HepG2 (cell line): ENCODE results near the gene CD7. TPM values are rescaled to one million over a fixed set of nuclear protein-coding genes. Genes with fewer than 3 reads are reported as not detected.

Experiments
- CBX2 ChIP-seq, 2 experiments: fragments of 200-600 bp in 1 of 2; sonication (generic); formaldehyde crosslinking in 1 of 2; IDR thresholded peaks; 2 replicates each; pipeline versions ENCODE4 v1.7.0 to v1.8.1; 2018 to 2022; ENCODE audit warnings: low read depth in 2 of 2, low read length in 1 of 2, mild to moderate bottlenecking in 1 of 2, missing genetic modification reagents in 1 of 2
- EP300 ChIP-seq, 3 experiments: sonication (generic) in 1 of 3; formaldehyde crosslinking in 1 of 3; IDR thresholded peaks; 2 replicates each; pipeline versions ENCODE4 v1.5.1 to v1.6.1; 2011 to 2020; ENCODE audit warnings: low read depth in 2 of 3, low read length in 2 of 3, borderline replicate concordance in 1 of 3, improper control_type of control experiment in 1 of 3, mild to moderate bottlenecking in 1 of 3, missing genetic modification reagents in 1 of 3, moderate library complexity in 1 of 3
- FOXK2 ChIP-seq: fragments of 450-650 bp; IDR thresholded peaks from 2 replicates; pipeline ENCODE4 v1.6.1; 2016
- GATAD2A ChIP-seq: IDR thresholded peaks from 2 replicates; pipeline ENCODE4 v1.6.1; 2016
- GTF3A ChIP-seq: sonication (generic); formaldehyde crosslinking; conservative IDR thresholded peaks from 2 replicates; pipeline ENCODE4 v1.4.0; 2020; ENCODE audit warnings: mild to moderate bottlenecking, missing genetic modification reagents
- HES4 ChIP-seq: sonication (generic); formaldehyde crosslinking; IDR thresholded peaks from 2 replicates; pipeline ENCODE4 v1.9.0; 2021; ENCODE audit warnings: mild to moderate bottlenecking, missing genetic modification reagents, borderline replicate concordance
- HIC2 ChIP-seq: sonication (generic); formaldehyde crosslinking; IDR thresholded peaks from 2 replicates; pipeline ENCODE4 v1.9.0; 2022; ENCODE audit warnings: low read depth, missing genetic modification reagents
- HMGXB3 ChIP-seq: sonication (generic); formaldehyde crosslinking; IDR thresholded peaks from 2 replicates; pipeline ENCODE4 v1.4.0; 2020; ENCODE audit warnings: missing genetic modification reagents, borderline replicate concordance
- HOXA3 ChIP-seq: sonication (generic); formaldehyde crosslinking; IDR thresholded peaks from 2 replicates; pipeline ENCODE4 v1.5.0; 2020; ENCODE audit warnings: missing genetic modification reagents
- HOXA5 ChIP-seq: sonication (generic); formaldehyde crosslinking; IDR thresholded peaks from 2 replicates; pipeline ENCODE4 v1.4.0; 2020; ENCODE audit warnings: missing genetic modification reagents
- ISL2 ChIP-seq: sonication (generic); formaldehyde crosslinking; IDR thresholded peaks from 2 replicates; pipeline ENCODE4 v1.5.0; 2020; ENCODE audit warnings: missing genetic modification reagents
- ISX ChIP-seq: sonication (generic); formaldehyde crosslinking; conservative IDR thresholded peaks from 2 replicates; pipeline ENCODE4 v1.5.0; 2020; ENCODE audit warnings: missing genetic modification reagents
- NFYC ChIP-seq: IDR thresholded peaks from 2 replicates; pipeline ENCODE4 v1.6.1; 2016; ENCODE audit warnings: missing genetic modification reagents, missing compliant biosample characterization
- PCBP1 ChIP-seq: fragments of 200-400 bp; formaldehyde crosslinking; IDR thresholded peaks from 2 replicates; pipeline ENCODE4 v1.6.1; 2017; ENCODE audit warnings: mild to moderate bottlenecking, low read depth, low read length, borderline replicate concordance
- POGZ ChIP-seq: sonication (generic); formaldehyde crosslinking; IDR thresholded peaks from 2 replicates; pipeline ENCODE4 v1.4.0; 2020; ENCODE audit warnings: mild to moderate bottlenecking, missing genetic modification reagents
- RFXANK ChIP-seq: IDR thresholded peaks from 2 replicates; pipeline ENCODE4 v1.6.1; 2016
- SOX6 ChIP-seq, 2 experiments: fragments of 450-650 bp in 1 of 2; sonication (generic) in 1 of 2; formaldehyde crosslinking in 1 of 2; IDR thresholded peaks; 2 replicates each; pipeline versions ENCODE4 v1.4.0 to v1.6.1; 2017 to 2020; ENCODE audit warnings: antibody characterized with exemption in 1 of 2, mild to moderate bottlenecking in 1 of 2, missing genetic modification reagents in 1 of 2
- ZFP36 ChIP-seq: fragments of 150-350 bp; IDR thresholded peaks from 2 replicates; pipeline ENCODE4 v1.6.1; 2018; ENCODE audit warnings: borderline replicate concordance, low read length, low read depth; ENCODE audit not compliant: partially characterized antibody
- ZNF20 ChIP-seq: sonication (generic); formaldehyde crosslinking; IDR thresholded peaks from 2 replicates; pipeline ENCODE4 v1.4.0; 2020; ENCODE audit warnings: mild to moderate bottlenecking, moderate library complexity, missing genetic modification reagents
- ZNF496 ChIP-seq: sonication (generic); formaldehyde crosslinking; IDR thresholded peaks from 2 replicates; pipeline ENCODE4 v1.8.1; 2023; ENCODE audit warnings: mild to moderate bottlenecking, moderate library complexity, missing genetic modification reagents; ENCODE audit not compliant: insufficient replicate concordance
- ZNF652 ChIP-seq: IDR thresholded peaks from 2 replicates; pipeline ENCODE4 v1.6.1; 2016; ENCODE audit warnings: low read depth, borderline replicate concordance
- ZNF737 ChIP-seq: sonication (generic); formaldehyde crosslinking; IDR thresholded peaks from 2 replicates; pipeline ENCODE4 v1.5.0; 2020; ENCODE audit warnings: missing genetic modification reagents, mild to moderate bottlenecking, borderline replicate concordance
- ZNF816 ChIP-seq: sonication (generic); formaldehyde crosslinking; IDR thresholded peaks from 2 replicates; pipeline ENCODE4 v1.8.0; 2022; ENCODE audit warnings: missing genetic modification reagents, mild to moderate bottlenecking, borderline replicate concordance
- polyA plus RNA-seq, 8 experiments: library from polyadenylated mRNA; depleted of rRNA in 3 of 8; stranded (reverse) in 7 of 8; unstranded in 1 of 8; fragments of >200 nt; fragmentation: Illumina TruSeq in 4 of 8; extraction: Trizol in 4 of 8; gene quantifications; 2 replicates each; pipeline versions ENCODE4 v1.2.1 to v1.2.3, GENCODE V29; 2011 to 2016; ENCODE audit warnings: low read depth in 4 of 8, missing spikeins in 1 of 8, mixed read lengths in 1 of 8; ENCODE audit not compliant: insufficient read depth in 1 of 8
- total RNA-seq, 5 experiments: library from RNA; depleted of rRNA; stranded (reverse); fragments of >200 nt; fragmentation: Illumina TruSeq; extraction: Trizol; gene quantifications; 2 replicates each; pipeline ENCODE4 v1.2.3, GENCODE V29; 2016; ENCODE audit warnings: low read depth in 1 of 5

CD7 gene
- total and polyA plus RNA-seq, 2 of the 13 experiments (the other 11 are each of a cell fraction or from before 2014, with no cell fraction given): 67.6 to 76.4 TPM

- TF ChIP-seq HOXA3 (CRISPR knock-in tag): peak; percentile 80
- no peak for TF ChIP-seq FOXK2
- no peak for TF ChIP-seq CBX2 (IDR thresholded peaks at IDR 0.05; ENCODE audit: low read depth, low read length)
- no peak for TF ChIP-seq CBX2 (CRISPR knock-in tag; IDR thresholded peaks at IDR 0.05; ENCODE audit: low read depth)
- no peak for TF ChIP-seq RFXANK (CRISPR knock-in tag)
- TF ChIP-seq GATAD2A (CRISPR knock-in tag): peak; percentile 87
- TF ChIP-seq HES4 (CRISPR knock-in tag): peak; percentile 57; the same call in 1 of the 2 replicates
- no peak for TF ChIP-seq ZNF20 (CRISPR knock-in tag)
- TF ChIP-seq NFYC (CRISPR knock-in tag): no peak
- TF ChIP-seq GTF3A (CRISPR knock-in tag): no peak
- no peak for TF ChIP-seq ISX (CRISPR knock-in tag)
- TF ChIP-seq ZFP36: no peak
- TF ChIP-seq ZNF496 (CRISPR knock-in tag): no peak
- TF ChIP-seq EP300 (IDR thresholded peaks at IDR 0.05; ENCODE audit: low read depth in 2 of 2, low read length in 2 of 2): peak in 1 of 2 experiments; percentile 56; a peak in 1 of 4 replicates
- no peak for TF ChIP-seq EP300 (CRISPR knock-in tag; IDR thresholded peaks at IDR 0.05; ENCODE audit: borderline replicate concordance)
- TF ChIP-seq POGZ: no peak
- TF ChIP-seq SOX6 (IDR thresholded peaks at IDR 0.05): no peak
- peak; percentile 87 for TF ChIP-seq SOX6 (CRISPR knock-in tag; IDR thresholded peaks at IDR 0.05)
- TF ChIP-seq ZNF816: no peak
- TF ChIP-seq ZNF737 (CRISPR knock-in tag): no peak
- peak; percentile 56 for TF ChIP-seq ISL2
- no peak for TF ChIP-seq PCBP1
- peak; percentile 86 for TF ChIP-seq HIC2 (CRISPR knock-in tag)
- peak; percentile 58; the same call in 1 of the 2 replicates for TF ChIP-seq HOXA5
- no peak; the same call in 1 of the 2 replicates for TF ChIP-seq ZNF652
- peak; percentile 12; the same call in 1 of the 2 replicates for TF ChIP-seq HMGXB3 (CRISPR knock-in tag)
Observed at GRCh38 chr17:82325286-82326180, 8.1 kb upstream of the CD7 start (continued).
